ENCODE measurements around the gene KCNK5. TPM values are rescaled to one million over a fixed set of nuclear protein-coding genes. Genes with fewer than 3 reads are reported as not detected.
A peak's percentile ranks its signal among the peaks of the same experiment; 100 is the strongest.

The KCNK5 gene
- total RNA-seq, 2 experiments from 2014 or later, result 0.30 to 0.47 TPM

GRCh38 chr6:39210450-39210849 lies 18.8 kb downstream of the KCNK5 start:
- Histone ChIP-seq H3K36me3 (ENCODE audit: insufficient read depth, low read length) (no peaks in the 10 kb centered on the region), H3K27me3 (ENCODE audit: control insufficient read depth in 1 of 2, insufficient read depth in 2 of 2, low read length in 2 of 2) (no peaks in the 10 kb centered on the region), H3K27ac (ENCODE audit: low read depth in 1 of 2, low read length in 2 of 2) (no peak overlapping the region), H3K9me3 (ENCODE audit: control insufficient read depth in 1 of 2, insufficient read depth in 1 of 2, low read length in 2 of 2) (no peaks in the 10 kb centered on the region), H3K4me1 (ENCODE audit: insufficient read depth, low read length) (peaks cover 7% of the 10 kb centered on the region), H3K4me3 (ENCODE audit: low read length) (no peak overlapping the region)
- ChIA-PET CTCF (no interaction called here), POLR2A (no interaction called here)
- H3K36me3 Mint-ChIP-seq (ENCODE audit: low read depth), result no peaks in the 10 kb centered on the region
- no peaks in the 10 kb centered on the region for H3K4me1 Mint-ChIP-seq (ENCODE audit: low read depth)
- no peak for TF ChIP-seq CTCF (IDR thresholded peaks at IDR 0.05)
- no peaks in the 10 kb centered on the region for H3K27me3 Mint-ChIP-seq
- DNase-seq (peak in 2 of 14 experiments; percentile 20 to 21), ATAC-seq (ENCODE audit: poor library complexity) (no peak)
- intact Hi-C loops (cut with DNase I, micrococcal nuclease), result no loop called here
- no peak overlapping the region for H3K4me3 Mint-ChIP-seq
- no peaks in the 10 kb centered on the region for H3K9me3 Mint-ChIP-seq
- no peak overlapping the region for H3K27ac Mint-ChIP-seq

- H3K27me3 ChIP-seq (ENCODE audit: control insufficient read depth in 1 of 2, insufficient read depth in 2 of 2, low read length in 2 of 2), result no peaks in the 10 kb centered on the region
- peaks cover 7% of the 10 kb centered on the region for H3K4me1 ChIP-seq (ENCODE audit: insufficient read depth, low read length)
- DNase-seq, result no peak
- ATAC-seq (ENCODE audit: poor library complexity), result no peak
- H3K36me3 Mint-ChIP-seq (ENCODE audit: low read depth), result no peaks in the 10 kb centered on the region
- H3K9me3 ChIP-seq (ENCODE audit: control insufficient read depth in 1 of 2, insufficient read depth in 1 of 2, low read length in 2 of 2), result no peaks in the 10 kb centered on the region
- H3K4me1 Mint-ChIP-seq (ENCODE audit: low read depth), result no peaks in the 10 kb centered on the region
- H3K27me3 Mint-ChIP-seq, result no peaks in the 10 kb centered on the region
- TF ChIP-seq CTCF (IDR thresholded peaks at IDR 0.05), result no peak
- POLR2A ChIA-PET, result no interaction called here
- CTCF ChIA-PET, result no interaction called here
- H3K9me3 Mint-ChIP-seq, result no peaks in the 10 kb centered on the region
- H3K27ac ChIP-seq (ENCODE audit: low read depth in 1 of 2, low read length in 2 of 2), result no peak overlapping the region
- intact Hi-C loops (cut with DNase I, micrococcal nuclease), result no loop called here
- H3K36me3 ChIP-seq (ENCODE audit: insufficient read depth, low read length), result no peaks in the 10 kb centered on the region
- no peak overlapping the region for H3K27ac Mint-ChIP-seq
- no peak overlapping the region for H3K4me3 ChIP-seq (ENCODE audit: low read length)
- no peak overlapping the region for H3K4me3 Mint-ChIP-seq
Measured at GRCh38 chr6:39209911-39210310, 19.4 kb downstream of the KCNK5 start.

- H3K36me3 Mint-ChIP-seq (ENCODE audit: low read depth), result no peaks in the 10 kb centered on the region
- Histone ChIP-seq H3K27ac (ENCODE audit: low read depth in 1 of 2, low read length in 2 of 2) (no peak overlapping the region), H3K4me1 (ENCODE audit: insufficient read depth, low read length) (peaks cover 7% of the 10 kb centered on the region), H3K36me3 (ENCODE audit: insufficient read depth, low read length) (no peaks in the 10 kb centered on the region), H3K27me3 (ENCODE audit: control insufficient read depth in 1 of 2, insufficient read depth in 2 of 2, low read length in 2 of 2) (no peaks in the 10 kb centered on the region), H3K9me3 (ENCODE audit: control insufficient read depth in 1 of 2, insufficient read depth in 1 of 2, low read length in 2 of 2) (no peaks in the 10 kb centered on the region), H3K4me3 (ENCODE audit: low read length) (no peak overlapping the region)
- H3K4me3 Mint-ChIP-seq, result no peak overlapping the region
- TF ChIP-seq CTCF (IDR thresholded peaks at IDR 0.05), result no peak
- intact Hi-C loops (cut with DNase I, micrococcal nuclease), result no loop called here
- no peaks in the 10 kb centered on the region for H3K9me3 Mint-ChIP-seq
- H3K27ac Mint-ChIP-seq, result no peak overlapping the region
- no peak for ATAC-seq (ENCODE audit: poor library complexity)
- no peaks in the 10 kb centered on the region for H3K27me3 Mint-ChIP-seq
- no peaks in the 10 kb centered on the region for H3K4me1 Mint-ChIP-seq (ENCODE audit: low read depth)
- CTCF ChIA-PET, result no interaction called here
- POLR2A ChIA-PET, result no interaction called here
- DNase-seq, result no peak
Measured at GRCh38 chr6:39209360-39209811, 19.9 kb downstream of the KCNK5 start.

Measured in CD4-positive, alpha-beta T cell (primary cell).